RWPE1 (cell line): ENCODE data around the gene PTAR1.
"Not testable (repeated sequence)": the region's sequence is repeated elsewhere in the genome, so short reads cannot be mapped to it uniquely, and the experiment has no call there.

ENCODE experiments used
- CTCF ChIA-PET: fragments of 350-600 bp; sonication (Branson Sonifier 250); formaldehyde crosslinking; extraction: SDS; loops from one replicate; lab custom pipeline; 2021; lab: Yijun Ruan, JAX
- POLR2A ChIA-PET: fragments of 400-600 bp; formaldehyde crosslinking; extraction: SDS; loops from one replicate; lab custom pipeline; 2020; ENCODE audit warnings: antibody characterized with exemption; ENCODE audit not compliant: low non-redundant PET; lab: Yijun Ruan, JAX
- DNase-seq: peaks from one replicate; pipeline ENCODE4 v3.0.0; 2012; ENCODE audit warnings: low spot score
- H3K27ac ChIP-seq: fragments of 450-650 bp; 2 replicates; pipeline ENCODE4 v1.5.1; 2017
- TF ChIP-seq, protein P1 (sequence below): fragments of 450-650 bp; conservative IDR thresholded peaks from 2 replicates; pipeline ENCODE4 v1.5.1; 2017; ENCODE audit warnings: low read depth, mild to moderate bottlenecking

The PTAR1 gene, protein sequence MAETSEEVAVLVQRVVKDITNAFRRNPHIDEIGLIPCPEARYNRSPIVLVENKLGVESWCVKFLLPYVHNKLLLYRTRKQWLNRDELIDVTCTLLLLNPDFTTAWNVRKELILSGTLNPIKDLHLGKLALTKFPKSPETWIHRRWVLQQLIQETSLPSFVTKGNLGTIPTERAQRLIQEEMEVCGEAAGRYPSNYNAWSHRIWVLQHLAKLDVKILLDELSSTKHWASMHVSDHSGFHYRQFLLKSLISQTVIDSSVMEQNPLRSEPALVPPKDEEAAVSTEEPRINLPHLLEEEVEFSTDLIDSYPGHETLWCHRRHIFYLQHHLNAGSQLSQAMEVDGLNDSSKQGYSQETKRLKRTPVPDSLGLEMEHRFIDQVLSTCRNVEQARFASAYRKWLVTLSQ

DNA sequence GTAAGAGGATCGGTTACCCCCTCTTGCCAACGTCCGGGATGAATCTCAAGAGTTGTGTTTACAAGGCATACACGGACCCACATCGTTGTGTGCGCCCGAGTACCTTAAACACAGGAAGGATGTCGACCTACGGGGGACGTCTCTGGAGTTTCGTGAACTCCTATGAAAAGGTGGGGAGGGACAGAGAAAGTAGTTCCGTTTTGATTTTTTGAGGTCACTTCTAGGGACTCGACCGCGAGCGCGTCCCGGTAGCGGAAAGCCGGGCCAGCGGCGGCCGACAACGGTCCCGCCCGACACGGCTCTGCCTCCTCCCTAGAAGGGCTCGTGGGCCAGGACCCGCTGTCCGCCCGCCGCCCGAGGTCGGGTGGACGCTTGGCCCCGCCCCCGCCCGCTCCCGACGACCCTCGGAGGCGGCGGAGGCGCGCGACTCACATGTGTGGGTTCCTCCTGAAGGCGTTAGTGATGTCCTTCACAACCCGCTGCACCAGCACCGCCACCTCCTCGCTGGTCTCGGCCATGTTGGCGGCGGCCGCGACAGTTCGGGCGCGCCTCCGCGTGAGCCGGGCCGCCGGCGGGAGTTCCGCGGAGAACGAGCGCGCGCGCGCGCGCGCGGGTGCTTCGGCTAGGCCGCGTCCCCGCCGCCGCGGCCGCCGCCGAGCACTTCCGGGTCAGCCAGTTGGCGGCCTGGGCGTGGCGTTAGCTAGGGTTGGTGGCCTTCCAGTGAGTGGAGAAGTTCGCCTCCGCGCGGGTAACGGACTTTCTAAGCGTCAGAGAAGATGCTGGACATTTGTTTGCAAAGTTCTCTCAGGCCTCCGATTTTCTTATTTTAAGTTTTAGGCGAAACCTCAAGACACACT, at the start of gene PTAR1:
Gene PTAR1 (minus strand): TSS at position 591 of the 857 bp plus-strand sequence. CDS start 73 bp downstream, at position 518.
- TF ChIP-seq, protein P1, sequence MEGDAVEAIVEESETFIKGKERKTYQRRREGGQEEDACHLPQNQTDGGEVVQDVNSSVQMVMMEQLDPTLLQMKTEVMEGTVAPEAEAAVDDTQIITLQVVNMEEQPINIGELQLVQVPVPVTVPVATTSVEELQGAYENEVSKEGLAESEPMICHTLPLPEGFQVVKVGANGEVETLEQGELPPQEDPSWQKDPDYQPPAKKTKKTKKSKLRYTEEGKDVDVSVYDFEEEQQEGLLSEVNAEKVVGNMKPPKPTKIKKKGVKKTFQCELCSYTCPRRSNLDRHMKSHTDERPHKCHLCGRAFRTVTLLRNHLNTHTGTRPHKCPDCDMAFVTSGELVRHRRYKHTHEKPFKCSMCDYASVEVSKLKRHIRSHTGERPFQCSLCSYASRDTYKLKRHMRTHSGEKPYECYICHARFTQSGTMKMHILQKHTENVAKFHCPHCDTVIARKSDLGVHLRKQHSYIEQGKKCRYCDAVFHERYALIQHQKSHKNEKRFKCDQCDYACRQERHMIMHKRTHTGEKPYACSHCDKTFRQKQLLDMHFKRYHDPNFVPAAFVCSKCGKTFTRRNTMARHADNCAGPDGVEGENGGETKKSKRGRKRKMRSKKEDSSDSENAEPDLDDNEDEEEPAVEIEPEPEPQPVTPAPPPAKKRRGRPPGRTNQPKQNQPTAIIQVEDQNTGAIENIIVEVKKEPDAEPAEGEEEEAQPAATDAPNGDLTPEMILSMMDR = no peak
- CTCF ChIA-PET = interaction anchor here (0.7 to 1.6 kb wide), 2 partner anchors 10 to 163 kb away, joined by 3 to 5 read pairs; no protein-coding TSS in a partner anchor
- H3K27ac ChIP-seq = peak within 1 kb of the TSS; percentile 93
- peak; percentile 84 for DNase-seq
- POLR2A ChIA-PET = interaction anchor here (0.6 kb wide), 2 partner anchors 83 to 87 kb away, joined by 3 read pairs; partner anchors contain the start of gene APBA1

DNA sequence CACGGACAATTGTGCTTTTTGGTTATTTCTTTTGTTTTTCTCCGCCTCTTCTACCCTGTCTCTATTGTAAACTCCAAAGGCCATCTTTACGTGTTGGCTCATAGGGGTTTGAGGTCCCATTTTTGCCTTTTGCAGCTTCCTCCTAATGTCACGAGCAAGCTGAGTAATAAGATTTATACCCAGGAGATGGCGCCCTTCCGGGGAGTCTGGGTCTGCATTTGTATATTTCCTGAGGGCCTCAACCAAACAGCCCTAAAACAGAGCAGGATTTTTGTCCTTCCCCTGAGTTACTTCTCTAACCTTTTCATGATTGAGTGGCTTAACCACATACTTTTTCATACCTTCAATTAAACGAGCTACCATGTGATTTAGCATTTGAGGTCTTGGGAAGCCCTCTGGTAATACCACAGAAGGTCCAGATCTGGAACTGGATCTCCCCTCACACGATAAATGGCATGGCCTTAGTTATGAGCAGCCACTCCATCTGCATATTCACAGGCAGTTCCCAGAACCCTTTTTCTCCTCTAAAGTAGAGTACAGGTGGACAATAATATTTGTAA, 49.6 kb upstream of the PTAR1 start:
- CTCF ChIA-PET = no interaction called here
- no peak overlapping the region for H3K27ac ChIP-seq
- TF ChIP-seq, protein P1 = no peak
- DNase-seq = no peak
- POLR2A ChIA-PET = no interaction called here

DNA sequence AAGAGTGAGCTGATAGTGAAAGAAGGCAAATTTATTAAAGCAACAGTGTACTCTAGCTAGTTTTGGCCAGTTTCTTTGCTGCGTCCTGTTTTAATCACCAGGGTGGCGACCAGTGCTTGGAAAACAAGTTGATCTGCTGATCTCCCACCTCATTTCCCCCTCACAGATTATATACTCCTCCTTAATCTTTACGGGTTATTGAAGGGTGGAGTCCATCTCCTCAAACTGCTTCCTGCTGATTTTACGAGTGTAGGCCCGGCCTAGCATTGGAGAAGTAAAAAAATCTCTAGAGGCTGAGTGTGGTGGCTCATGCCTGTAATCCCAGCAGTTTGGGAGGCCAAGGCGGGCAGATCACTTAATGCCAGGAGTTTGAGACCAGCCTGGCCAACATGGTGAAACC, 46.8 kb upstream of the PTAR1 start:
- ChIA-PET CTCF (no interaction called here), POLR2A (no interaction called here)
- DNase-seq = no peak
- TF ChIP-seq, protein P1 = no peak
- H3K27ac ChIP-seq = no peak overlapping the region

DNA sequence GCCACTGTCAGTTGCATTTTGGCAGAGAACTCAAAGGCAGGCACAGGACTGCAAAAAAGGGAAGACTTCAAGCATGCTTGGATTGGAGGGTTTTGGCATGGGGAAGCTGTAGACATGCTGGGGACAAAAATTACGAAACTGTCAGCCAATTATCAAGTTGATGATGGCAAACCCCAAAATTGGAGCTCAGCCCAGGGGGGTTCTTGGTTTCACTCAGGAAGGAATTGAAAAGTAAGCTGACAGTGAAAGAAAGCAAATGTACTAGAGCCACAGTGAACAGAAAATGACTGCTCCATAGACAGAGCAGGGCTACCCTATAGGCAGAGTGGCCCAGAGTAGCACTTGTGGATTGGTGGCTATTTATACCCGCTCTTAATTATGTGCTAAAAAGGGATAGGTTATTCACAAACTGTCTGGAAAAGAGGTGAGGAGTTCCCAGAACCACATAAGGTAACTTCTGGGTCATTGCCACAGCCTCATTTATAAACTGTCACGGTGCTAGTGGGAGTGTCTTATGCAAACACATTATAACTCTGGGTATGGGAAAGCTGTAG, 46.2 kb upstream of the PTAR1 start:
- no peak for DNase-seq
- TF ChIP-seq, protein P1 = no peak
- no peak overlapping the region for H3K27ac ChIP-seq
- CTCF ChIA-PET = no interaction called here
- POLR2A ChIA-PET = no interaction called here

DNA sequence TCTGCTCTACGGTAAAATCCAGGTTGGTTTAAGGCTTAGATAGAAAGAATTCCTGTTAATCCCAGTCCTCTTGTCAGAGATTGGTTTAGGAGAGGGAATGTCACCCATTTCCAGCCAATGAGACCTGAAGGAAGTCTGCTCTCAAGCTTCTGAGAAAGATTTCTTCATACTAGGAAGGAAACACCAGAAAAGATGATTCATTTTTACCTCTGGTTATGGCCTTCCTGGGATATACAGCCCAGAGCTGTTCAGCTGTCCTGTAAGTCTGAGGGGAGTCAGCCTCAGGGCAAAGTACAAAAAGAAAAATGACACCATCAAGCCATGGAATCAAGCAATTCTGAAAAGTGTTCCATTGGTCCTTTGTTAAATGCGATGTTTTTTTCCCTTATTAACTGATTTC, 42.2 kb upstream of the PTAR1 start:
- H3K27ac ChIP-seq = no peak overlapping the region
- ChIA-PET CTCF (interaction anchor here (0.6 kb wide), 1 partner anchor 213 kb away, joined by 3 read pairs; no protein-coding TSS in a partner anchor), POLR2A (no interaction called here)
- DNase-seq = no peak
- TF ChIP-seq, protein P1 = no peak

DNA sequence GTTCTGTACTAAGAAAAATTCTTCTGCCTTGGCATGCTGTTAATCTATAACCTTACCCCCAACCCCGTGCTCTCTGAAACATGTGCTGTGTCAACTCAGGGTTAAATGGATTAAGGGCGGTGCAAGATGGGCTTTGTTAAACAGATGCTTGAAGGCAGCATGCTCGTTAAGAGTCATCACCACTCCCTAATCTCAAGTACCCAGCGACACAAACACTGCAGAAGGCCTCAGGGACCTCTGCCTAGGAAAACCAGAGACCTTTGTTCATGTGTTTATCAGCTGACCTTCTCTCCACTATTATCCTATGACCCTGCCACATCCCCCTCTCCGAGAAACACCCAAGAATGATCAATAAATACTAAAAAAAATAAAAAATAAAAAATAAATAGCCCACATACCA, 40.2 kb upstream of the PTAR1 start:
- CTCF ChIA-PET, DNase-seq, H3K27ac ChIP-seq, POLR2A ChIA-PET: not testable (repeated sequence)

DNA sequence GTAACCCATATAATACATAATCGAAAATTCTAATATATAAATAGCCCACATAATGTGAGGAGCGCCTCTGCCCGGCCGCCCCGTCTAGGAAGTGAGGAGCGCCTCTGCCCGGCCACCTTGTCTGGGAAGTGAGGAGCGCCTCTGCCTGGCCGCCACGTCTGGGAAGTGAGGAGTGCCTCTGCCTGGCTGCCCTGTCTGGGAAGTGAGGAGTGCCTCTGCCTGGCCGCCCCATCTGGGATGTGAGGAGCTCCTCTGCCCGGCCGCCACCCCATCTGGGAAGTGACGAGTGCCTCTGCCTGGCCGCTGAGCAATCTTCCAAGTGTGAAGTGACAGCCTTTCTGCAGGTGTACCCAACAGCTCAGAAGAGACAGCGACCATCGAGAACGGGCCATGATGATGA, 39.7 kb upstream of the PTAR1 start:
- CTCF ChIA-PET = interaction anchor here (0.6 kb wide), 1 partner anchor 64 kb away, joined by 4 read pairs; no protein-coding TSS in a partner anchor
- POLR2A ChIA-PET, DNase-seq, H3K27ac ChIP-seq: not testable (repeated sequence)
